Testis (tissue), 3 donors: Measurements from ENCODE around the gene ACAN. TPM values are rescaled to one million over a fixed set of nuclear protein-coding genes. Genes with fewer than 3 reads are reported as not detected.

Experiments used
- DNase-seq: peaks from one replicate; pipeline ENCODE4 v3.0.0-alpha.2; 2019
- H3K27ac ChIP-seq, 2 donors: fragments of 200-600 bp; sonication (generic); one replicate each; pipeline ENCODE4 v1.5.1; 2019
- H3K27me3 ChIP-seq: fragments of 200-600 bp; sonication (generic); one replicate; pipeline ENCODE4 v1.5.1; 2019
- H3K36me3 ChIP-seq: fragments of 200-600 bp; sonication (generic); one replicate; pipeline ENCODE4 v1.5.1; 2017; ENCODE audit warnings: low read depth; ENCODE audit errors: missing control alignments
- H3K4me1 ChIP-seq: fragments of 200-600 bp; sonication (generic); one replicate; pipeline ENCODE4 v1.5.1; 2019
- H3K4me3 ChIP-seq, 2 donors: fragments of 200-600 bp; sonication (generic); one replicate each; pipeline ENCODE4 v1.5.1; 2017 to 2019
- H3K9me3 ChIP-seq: fragments of 200-600 bp; sonication (generic); one replicate; pipeline ENCODE4 v1.5.1; 2017
- CTCF ChIP-seq, 3 experiments: fragments of 450-650 bp in 2 of 3; fragments of 200-600 bp in 1 of 3; sonication (generic) in 1 of 3; IDR thresholded peaks; one replicate each; pipeline ENCODE4 v1.5.1; 2016 to 2019; ENCODE audit warnings: antibody characterized with exemption in 3 of 3, mild to moderate bottlenecking in 2 of 3, moderate library complexity in 1 of 3
- POLR2A ChIP-seq: fragments of 450-650 bp; IDR thresholded peaks from one replicate; pipeline ENCODE4 v1.6.1; 2017; ENCODE audit warnings: antibody characterized with exemption, mild to moderate bottlenecking, moderate library complexity
- WGBS, 2 donors: methylation state at CpG; one replicate each; pipeline ENCODE4 v1.1.5; 2018; 5-methylcytosine and 5-hydroxymethylcytosine counted together
- intact Hi-C: fragments of 100-400 bp; cut with DNase I; formaldehyde crosslinking; loops from one replicate; pipeline ENCODE4 v1.15.1; 2023; ENCODE audit warnings: low total_unique reads
- polyA plus RNA-seq: library from polyadenylated mRNA; stranded (reverse); fragments of 350-450 nt; fragmentation: Illumina TruSeq; extraction: RNeasy Lipid Tissue Mini Kit (QIAGEN cat#74804); gene quantifications from one replicate; pipeline ENCODE4 v1.2.3, GENCODE V29; 2014; ENCODE audit warnings: low read depth, low replicate concordance; ENCODE audit not compliant: insufficient read depth
- total RNA-seq, 2 donors: library from RNA; depleted of rRNA; stranded (reverse); fragments of >200 nt; gene quantifications; one replicate each; pipeline ENCODE4 v1.2.3, GENCODE V29; 2016

ACAN gene
- total and polyA plus RNA-seq, 3 donors from 2014 or later = 2.4 to 6.6 (median 4.1) TPM

- no peak overlapping the region for H3K27ac ChIP-seq
- WGBS, 2 donors = 25 to 41% methylated on average over 10 of the region's 10 CpGs
- peaks cover 3% of the 10 kb centered on the region for H3K4me1 ChIP-seq
- H3K9me3 ChIP-seq = no peaks in the 10 kb centered on the region
- H3K27me3 ChIP-seq = no peaks in the 10 kb centered on the region
- TF ChIP-seq CTCF (IDR thresholded peaks at IDR 0.05) = peak; percentile 93 to 98 (median 96)
- TF ChIP-seq POLR2A = no peak
- H3K4me3 ChIP-seq = no peak overlapping the region
- DNase-seq = peak; percentile 90
- H3K36me3 ChIP-seq = no peaks in the 10 kb centered on the region
- intact Hi-C loops = loop anchor here (10.0 kb wide), 1 partner anchor 110 kb away; no protein-coding TSS in a partner anchor
Measured at GRCh38 chr15:88904624-88905327, 101.5 kb downstream of the ACAN start.

GRCh38 chr15:88905576-88905975 lies 102.3 kb downstream of the ACAN start:
- no peak overlapping the region for H3K27ac ChIP-seq
- H3K4me1 ChIP-seq = peaks cover 7% of the 10 kb centered on the region
- DNase-seq = no peak
- H3K27me3 ChIP-seq = no peaks in the 10 kb centered on the region
- no peaks in the 10 kb centered on the region for H3K36me3 ChIP-seq
- TF ChIP-seq POLR2A = no peak
- TF ChIP-seq CTCF (IDR thresholded peaks at IDR 0.05) = no peak
- no peaks in the 10 kb centered on the region for H3K9me3 ChIP-seq
- 88 to 94% methylated on average over 9 to 11 of the region's 11 CpGs for WGBS, 2 donors
- H3K4me3 ChIP-seq = no peak overlapping the region
- intact Hi-C loops = loop anchor here (10.0 kb wide), 1 partner anchor 109 kb away; no protein-coding TSS in a partner anchor

GRCh38 chr15:88906130-88906529 lies 102.9 kb downstream of the ACAN start:
- TF ChIP-seq CTCF (IDR thresholded peaks at IDR 0.05) (no peak), POLR2A (no peak)
- Histone ChIP-seq H3K4me3 (no peak overlapping the region), H3K27me3 (no peaks in the 10 kb centered on the region), H3K27ac (no peak overlapping the region), H3K36me3 (no peaks in the 10 kb centered on the region), H3K4me1 (peaks cover 7% of the 10 kb centered on the region), H3K9me3 (no peaks in the 10 kb centered on the region)
- 100% methylated on average over 1 of the region's 1 CpG for WGBS, 2 donors
- DNase-seq = no peak
- intact Hi-C loops = loop anchor here (10.0 kb wide), 1 partner anchor 109 kb away; no protein-coding TSS in a partner anchor

GRCh38 chr15:88906551-88906950 lies 103.3 kb downstream of the ACAN start:
- Histone ChIP-seq H3K27ac (no peak overlapping the region), H3K4me1 (peaks cover 7% of the 10 kb centered on the region), H3K4me3 (no peak overlapping the region), H3K36me3 (no peaks in the 10 kb centered on the region), H3K9me3 (no peaks in the 10 kb centered on the region), H3K27me3 (no peaks in the 10 kb centered on the region)
- DNase-seq = no peak
- intact Hi-C loops = loop anchor here (10.0 kb wide), 1 partner anchor 108 kb away; no protein-coding TSS in a partner anchor
- 91 to 98% methylated on average over 6 to 7 of the region's 7 CpGs for WGBS, 2 donors
- TF ChIP-seq CTCF (IDR thresholded peaks at IDR 0.05) (no peak), POLR2A (no peak)
